GM21528 (cell line): ENCODE data around the gene RPS6KA4.
"Not testable (repeated sequence)": the region's sequence is repeated elsewhere in the genome, so short reads cannot be mapped to it uniquely, and the experiment has no call there.

Source experiments
- ATAC-seq: cut with Tn5 transposase; IDR thresholded peaks from one replicate; pipeline ENCODE4 v1.9.1; 2021; ENCODE audit warnings: mild to moderate bottlenecking, moderate library complexity; ENCODE audit not compliant: unreplicated experiment, low FRiP score

RPS6KA4 gene

DNA sequence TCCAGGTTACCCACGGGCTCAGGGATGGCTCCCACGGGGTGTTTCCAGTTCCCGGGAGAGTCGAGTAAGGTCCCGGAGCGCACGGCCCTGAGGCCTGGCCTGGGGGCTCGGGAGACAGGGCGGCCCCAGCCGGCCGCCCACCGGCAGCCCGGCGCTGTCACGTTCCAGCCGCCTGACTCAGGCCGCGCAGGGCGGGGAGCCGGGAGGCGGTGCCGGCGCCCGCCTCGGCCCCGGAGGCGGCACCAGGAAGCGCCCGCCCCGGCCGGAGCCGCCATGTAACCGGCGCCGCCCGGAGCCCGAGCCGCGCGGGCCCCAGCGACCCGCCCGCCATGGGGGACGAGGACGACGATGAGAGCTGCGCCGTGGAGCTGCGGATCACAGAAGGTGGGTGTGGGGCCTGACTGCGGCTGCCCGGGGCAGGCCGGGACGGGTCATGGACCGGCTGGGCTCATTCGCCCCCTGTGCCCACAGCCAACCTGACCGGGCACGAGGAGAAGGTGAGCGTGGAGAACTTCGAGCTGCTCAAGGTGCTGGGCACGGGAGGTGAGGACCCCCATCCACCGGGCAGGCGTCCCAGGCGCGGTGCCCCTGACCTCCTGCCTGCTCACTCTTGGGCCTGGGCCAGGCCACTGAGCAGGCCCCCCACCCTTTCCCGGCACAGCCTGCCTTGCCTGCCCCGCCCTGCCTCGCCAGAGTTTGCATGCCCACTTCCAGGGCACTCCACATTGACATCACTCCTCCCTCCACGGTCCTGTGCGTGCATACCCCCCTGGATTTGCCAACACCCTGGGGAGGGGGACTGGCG is at the start of gene RPS6KA4:
Gene RPS6KA4 (plus strand): TSS at position 256 of the 805 bp plus-strand sequence. CDS start 74 bp downstream, at position 330.
- no peak for ATAC-seq

DNA sequence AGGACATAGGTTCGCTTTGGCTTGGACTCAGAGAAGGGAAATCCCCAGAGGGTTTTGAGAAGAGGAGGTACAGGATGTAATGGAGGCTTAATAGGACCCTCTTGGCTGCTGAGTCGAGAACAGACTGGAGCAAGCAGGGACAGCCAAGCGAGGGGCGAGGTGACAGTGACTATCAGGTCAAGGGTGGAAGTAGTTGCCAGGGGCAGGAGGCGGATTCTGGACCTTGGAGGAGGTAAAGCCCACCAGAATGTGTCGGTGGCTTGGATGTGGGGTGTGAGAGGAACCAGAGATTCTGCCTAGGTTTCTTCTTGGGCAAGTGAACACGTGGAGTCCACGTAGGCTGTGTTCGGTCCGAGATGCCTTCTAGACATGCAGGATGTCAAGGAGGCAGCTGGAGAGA is 46.0 kb upstream of the RPS6KA4 start:
- ATAC-seq, result no peak

DNA sequence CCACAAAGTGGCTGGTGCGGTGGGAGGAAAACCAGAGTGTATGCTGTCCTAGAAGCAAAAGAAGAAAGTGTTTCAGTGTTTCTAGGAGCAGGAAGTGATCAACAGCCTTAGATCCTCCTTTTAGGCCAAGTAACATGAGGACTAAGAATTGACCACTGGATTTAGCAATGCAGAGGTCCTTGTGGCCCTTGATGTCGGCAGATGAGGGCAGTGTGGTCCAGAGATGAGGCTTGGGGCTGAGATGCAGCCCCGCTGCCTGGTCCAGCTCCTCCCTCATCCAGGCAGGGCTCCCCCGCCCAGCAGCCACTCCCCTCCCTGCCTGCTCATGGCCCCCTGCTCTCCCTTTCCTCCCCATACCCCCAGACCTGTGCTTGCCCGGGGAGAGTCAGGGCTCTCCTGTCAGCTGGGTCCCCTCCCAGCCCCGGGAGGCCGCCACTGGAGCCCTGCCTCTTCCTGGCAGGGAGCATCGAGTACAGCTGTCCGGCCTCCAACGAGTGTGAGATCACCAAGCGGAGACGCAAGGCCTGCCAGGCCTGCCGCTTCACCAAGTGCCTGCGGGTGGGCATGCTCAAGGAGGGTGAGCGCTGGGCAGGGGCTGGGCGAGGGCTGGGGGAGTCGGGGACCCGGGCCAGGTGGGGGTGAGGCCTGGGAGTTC is 45.3 kb upstream of the RPS6KA4 start:
- ATAC-seq, result no peak

GRCh38 chr11:64314146-64314804 is 44.7 kb upstream of the RPS6KA4 start:
- no peak for ATAC-seq

GRCh38 chr11:64314805-64315561 is 44.0 kb upstream of the RPS6KA4 start:
- ATAC-seq, result no peak

DNA sequence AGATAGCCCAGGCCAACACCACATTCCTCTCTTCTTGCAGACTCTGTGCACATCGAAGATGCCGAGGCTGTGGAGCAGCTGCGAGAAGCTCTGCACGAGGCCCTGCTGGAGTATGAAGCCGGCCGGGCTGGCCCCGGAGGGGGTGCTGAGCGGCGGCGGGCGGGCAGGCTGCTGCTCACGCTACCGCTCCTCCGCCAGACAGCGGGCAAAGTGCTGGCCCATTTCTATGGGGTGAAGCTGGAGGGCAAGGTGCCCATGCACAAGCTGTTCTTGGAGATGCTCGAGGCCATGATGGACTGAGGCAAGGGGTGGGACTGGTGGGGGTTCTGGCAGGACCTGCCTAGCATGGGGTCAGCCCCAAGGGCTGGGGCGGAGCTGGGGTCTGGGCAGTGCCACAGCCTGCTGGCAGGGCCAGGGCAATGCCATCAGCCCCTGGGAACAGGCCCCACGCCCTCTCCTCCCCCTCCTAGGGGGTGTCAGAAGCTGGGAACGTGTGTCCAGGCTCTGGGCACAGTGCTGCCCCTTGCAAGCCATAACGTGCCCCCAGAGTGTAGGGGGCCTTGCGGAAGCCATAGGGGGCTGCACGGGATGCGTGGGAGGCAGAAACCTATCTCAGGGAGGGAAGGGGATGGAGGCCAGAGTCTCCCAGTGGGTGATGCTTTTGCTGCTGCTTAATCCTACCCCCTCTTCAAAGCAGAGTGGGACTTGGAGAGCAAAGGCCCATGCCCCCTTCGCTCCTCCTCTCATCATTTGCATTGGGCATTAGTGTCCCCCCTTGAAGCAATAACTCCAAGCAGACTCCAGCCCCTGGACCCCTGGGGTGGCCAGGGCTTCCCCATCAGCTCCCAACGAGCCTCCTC is 43.1 kb upstream of the RPS6KA4 start:
- not testable (repeated sequence) for ATAC-seq

- no peak for ATAC-seq
Observed at GRCh38 chr11:64316672-64317324, 42.2 kb upstream of the RPS6KA4 start.

- peak; percentile 50 for ATAC-seq
Observed at GRCh38 chr11:64317325-64317960, 41.5 kb upstream of the RPS6KA4 start, which contains the start of gene TRMT112. TSS of gene TRMT112 (minus strand) at chr11:64317559. CDS start at chr11:64317526, 33 bp downstream.

DNA sequence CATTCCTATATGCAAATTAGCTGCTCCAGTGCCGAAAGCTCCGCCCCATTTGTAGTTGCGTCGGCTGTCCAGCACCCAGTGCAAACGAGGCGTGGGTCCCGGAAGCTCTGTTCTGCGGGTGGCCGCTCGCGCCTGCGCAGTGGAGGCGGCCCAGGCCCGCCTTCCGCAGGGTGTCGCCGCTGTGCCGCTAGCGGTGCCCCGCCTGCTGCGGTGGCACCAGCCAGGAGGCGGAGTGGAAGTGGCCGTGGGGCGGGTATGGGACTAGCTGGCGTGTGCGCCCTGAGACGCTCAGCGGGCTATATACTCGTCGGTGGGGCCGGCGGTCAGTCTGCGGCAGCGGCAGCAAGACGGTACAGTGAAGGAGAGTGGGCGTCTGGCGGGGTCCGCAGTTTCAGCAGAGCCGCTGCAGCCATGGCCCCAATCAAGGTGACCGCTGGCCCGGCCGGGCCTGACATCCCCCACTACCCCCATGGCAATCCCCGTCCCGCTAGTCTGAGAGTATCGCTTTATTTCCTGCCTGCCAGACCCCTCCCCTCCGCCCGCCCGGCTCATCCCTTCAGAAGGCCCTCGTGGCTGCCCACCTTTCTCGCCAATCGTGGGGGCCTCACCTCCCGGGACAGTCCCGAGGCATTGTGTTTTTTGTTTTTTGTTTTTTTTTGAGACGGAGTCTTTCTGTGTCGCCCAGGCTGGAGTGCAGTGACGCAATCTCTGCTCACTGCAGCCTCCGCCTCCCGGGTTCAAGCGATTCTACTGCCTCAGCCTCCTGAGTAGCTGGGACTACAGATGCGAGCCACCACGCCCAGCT is 40.8 kb upstream of the RPS6KA4 start, which contains the start of gene PRDX5:
Gene PRDX5 (plus strand): TSS at position 161 of the 805 bp plus-strand sequence. CDS start 95 bp downstream, at position 256.
- peak; percentile 63 for ATAC-seq

DNA sequence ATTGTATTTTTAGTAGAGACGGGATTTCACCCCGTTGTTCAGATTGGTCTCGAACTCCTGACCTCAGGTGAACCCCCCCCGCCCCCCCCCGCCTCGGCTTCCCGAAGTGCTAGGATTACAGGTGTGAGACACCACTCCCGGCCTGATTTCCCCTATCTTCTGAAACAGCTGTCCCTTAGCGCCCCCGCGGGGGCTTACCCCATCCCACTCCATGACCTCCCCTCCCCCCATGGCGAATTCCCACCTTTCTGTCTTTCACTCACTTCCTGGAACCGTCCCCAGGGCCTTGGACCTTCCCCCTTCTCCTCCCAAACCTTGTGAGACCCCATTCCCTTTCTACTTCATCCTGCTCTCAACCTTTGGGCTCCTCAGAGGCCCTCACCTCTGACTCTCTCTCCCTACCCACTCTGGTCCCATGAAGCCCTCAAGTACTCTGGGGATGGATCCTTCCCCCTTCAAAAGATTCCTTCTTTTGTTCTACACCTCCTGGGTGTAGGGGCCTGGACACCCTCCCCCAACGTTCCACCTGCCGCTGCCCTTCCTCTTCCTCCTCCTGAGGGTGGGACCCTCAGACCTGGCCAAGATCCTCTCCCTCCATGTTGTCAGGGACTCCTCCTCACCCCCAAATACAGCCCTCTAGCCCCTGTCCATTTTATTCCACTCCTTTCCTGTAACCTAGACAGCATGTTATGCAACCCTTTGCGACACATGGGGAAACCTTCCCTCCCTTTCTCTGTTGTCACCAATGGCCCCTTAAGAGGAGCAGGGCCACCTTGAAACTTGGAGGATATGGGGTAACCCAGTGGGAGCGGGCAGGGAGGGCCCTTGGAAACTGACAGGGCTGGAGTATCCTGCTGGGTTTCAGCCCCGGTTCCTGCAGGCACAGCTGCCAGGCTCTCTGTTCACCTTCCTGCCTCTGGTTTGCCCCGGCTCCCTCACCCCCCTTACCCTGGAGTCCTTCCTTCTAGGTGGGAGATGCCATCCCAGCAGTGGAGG is 39.9 kb upstream of the RPS6KA4 start:
- ATAC-seq, result no peak

DNA sequence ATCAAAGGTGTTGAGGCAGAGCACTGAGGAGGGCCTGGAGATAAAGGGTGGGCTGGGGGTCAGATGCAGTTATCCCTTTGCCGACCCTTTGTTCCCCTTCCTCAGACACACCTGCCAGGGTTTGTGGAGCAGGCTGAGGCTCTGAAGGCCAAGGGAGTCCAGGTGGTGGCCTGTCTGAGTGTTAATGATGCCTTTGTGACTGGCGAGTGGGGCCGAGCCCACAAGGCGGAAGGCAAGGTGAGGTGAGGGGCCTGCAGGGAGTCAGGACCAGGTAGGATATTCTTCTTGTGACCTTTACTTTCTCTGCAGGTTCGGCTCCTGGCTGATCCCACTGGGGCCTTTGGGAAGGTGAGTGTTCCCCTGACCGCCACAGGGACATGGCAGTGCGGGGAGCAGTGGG is 38.4 kb upstream of the RPS6KA4 start:
- no peak for ATAC-seq

GRCh38 chr11:64321026-64321425 is 37.9 kb upstream of the RPS6KA4 start:
- ATAC-seq, result no peak

GRCh38 chr11:64321533-64321932 is 37.4 kb upstream of the RPS6KA4 start:
- no peak for ATAC-seq

GRCh38 chr11:64322925-64323260 is 36.1 kb upstream of the RPS6KA4 start:
- ATAC-seq, result no peak

- no peak for ATAC-seq
Observed at GRCh38 chr11:64323373-64323772, 35.6 kb upstream of the RPS6KA4 start.

DNA sequence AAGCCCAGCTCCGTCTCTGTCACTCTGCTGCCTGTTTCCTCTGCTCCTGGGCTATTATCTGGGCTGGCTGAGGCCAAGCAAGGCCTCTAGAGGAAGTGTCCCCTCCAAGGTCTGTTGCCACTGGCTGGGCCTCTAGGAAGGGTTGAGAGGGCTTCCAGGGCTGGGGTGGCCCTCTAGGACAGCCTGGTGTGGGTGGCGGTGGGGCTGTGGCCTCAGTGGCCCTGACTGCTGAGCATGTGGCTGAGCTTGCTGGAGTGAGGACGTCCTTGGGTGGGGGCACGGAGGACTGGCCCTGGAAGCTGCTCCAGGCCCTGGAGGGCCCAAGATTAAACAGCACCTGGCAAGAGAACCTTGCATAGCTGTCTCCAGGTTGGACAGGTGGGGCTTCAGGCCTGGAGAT is 35.0 kb upstream of the RPS6KA4 start:
- ATAC-seq, result not testable (repeated sequence)
